ENCODE results near the gene MPDZ. TPM values are rescaled to one million over a fixed set of nuclear protein-coding genes. Genes with fewer than 3 reads are reported as not detected.

The MPDZ gene
- total and polyA plus RNA-seq, 2 of the 4 experiments (the other 2 are of a cell fraction) = 18.8 to 39.3 TPM

DNA sequence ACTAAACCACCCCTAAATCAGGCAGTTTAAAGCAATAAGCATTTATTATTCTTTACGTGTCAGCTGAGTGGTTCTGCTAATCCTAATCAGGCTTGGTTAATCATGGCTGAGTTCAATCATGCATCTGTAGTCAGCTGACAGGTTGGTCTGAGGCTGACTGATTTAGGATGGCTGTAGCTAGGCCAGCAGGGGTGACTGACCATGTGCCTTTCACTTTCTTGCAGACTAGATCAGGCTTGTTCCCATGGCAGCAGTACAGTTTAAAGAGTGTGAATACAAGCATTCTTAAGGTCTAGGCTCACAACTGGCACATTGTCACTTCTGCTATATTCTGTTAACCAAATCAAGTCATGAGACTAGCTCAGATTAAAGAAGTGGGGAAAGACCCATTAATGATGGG lies 16.1 kb upstream of the MPDZ start:
- no peak overlapping the region for H4K5ac ChIP-seq (ENCODE audit: low read depth, low read length)
- CTCF ChIA-PET = no interaction called here
- H2AK5ac ChIP-seq (ENCODE audit: low read depth, low read length) = no peak overlapping the region
- ATAC-seq (ENCODE audit: low read depth) (no peak), DNase-seq (no peak)
- no peak overlapping the region for H3K27ac ChIP-seq (ENCODE audit: insufficient read depth, low read length)
- TF ChIP-seq RFX5 (IDR thresholded peaks at IDR 0.05; ENCODE audit: low read depth, low read length) (no peak), NFE2L2 (IDR thresholded peaks at IDR 0.05; ENCODE audit: low read depth, low read length) (no peak), MAFK (IDR thresholded peaks at IDR 0.05; ENCODE audit: low read depth, low read length) (no peak), MXI1 (IDR thresholded peaks at IDR 0.05; ENCODE audit: borderline replicate concordance, low read depth, low read length) (no peak), SMC3 (IDR thresholded peaks at IDR 0.05; ENCODE audit: low read depth, low read length) (no peak), RCOR1 (IDR thresholded peaks at IDR 0.05; ENCODE audit: insufficient replicate concordance, low read length) (no peak), RAD21 (IDR thresholded peaks at IDR 0.05; ENCODE audit: low read length) (no peak), BHLHE40 (IDR thresholded peaks at IDR 0.05; ENCODE audit: low read depth, low read length) (no peak), CHD1 (IDR thresholded peaks at IDR 0.05; ENCODE audit: low read depth, low read length) (no peak), FOS (IDR thresholded peaks at IDR 0.05; ENCODE audit: low read depth, low read length) (no peak), CEBPB (IDR thresholded peaks at IDR 0.05; ENCODE audit: low read depth, low read length) (no peak), POLR2A (IDR thresholded peaks at IDR 0.05; ENCODE audit: low read depth, low read length) (no peak)
- TF ChIP-seq, protein P1, sequence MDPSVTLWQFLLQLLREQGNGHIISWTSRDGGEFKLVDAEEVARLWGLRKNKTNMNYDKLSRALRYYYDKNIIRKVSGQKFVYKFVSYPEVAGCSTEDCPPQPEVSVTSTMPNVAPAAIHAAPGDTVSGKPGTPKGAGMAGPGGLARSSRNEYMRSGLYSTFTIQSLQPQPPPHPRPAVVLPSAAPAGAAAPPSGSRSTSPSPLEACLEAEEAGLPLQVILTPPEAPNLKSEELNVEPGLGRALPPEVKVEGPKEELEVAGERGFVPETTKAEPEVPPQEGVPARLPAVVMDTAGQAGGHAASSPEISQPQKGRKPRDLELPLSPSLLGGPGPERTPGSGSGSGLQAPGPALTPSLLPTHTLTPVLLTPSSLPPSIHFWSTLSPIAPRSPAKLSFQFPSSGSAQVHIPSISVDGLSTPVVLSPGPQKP (IDR thresholded peaks at IDR 0.05; ENCODE audit: borderline replicate concordance, low read depth, low read length) = no peak
- TF ChIP-seq, protein P2, sequence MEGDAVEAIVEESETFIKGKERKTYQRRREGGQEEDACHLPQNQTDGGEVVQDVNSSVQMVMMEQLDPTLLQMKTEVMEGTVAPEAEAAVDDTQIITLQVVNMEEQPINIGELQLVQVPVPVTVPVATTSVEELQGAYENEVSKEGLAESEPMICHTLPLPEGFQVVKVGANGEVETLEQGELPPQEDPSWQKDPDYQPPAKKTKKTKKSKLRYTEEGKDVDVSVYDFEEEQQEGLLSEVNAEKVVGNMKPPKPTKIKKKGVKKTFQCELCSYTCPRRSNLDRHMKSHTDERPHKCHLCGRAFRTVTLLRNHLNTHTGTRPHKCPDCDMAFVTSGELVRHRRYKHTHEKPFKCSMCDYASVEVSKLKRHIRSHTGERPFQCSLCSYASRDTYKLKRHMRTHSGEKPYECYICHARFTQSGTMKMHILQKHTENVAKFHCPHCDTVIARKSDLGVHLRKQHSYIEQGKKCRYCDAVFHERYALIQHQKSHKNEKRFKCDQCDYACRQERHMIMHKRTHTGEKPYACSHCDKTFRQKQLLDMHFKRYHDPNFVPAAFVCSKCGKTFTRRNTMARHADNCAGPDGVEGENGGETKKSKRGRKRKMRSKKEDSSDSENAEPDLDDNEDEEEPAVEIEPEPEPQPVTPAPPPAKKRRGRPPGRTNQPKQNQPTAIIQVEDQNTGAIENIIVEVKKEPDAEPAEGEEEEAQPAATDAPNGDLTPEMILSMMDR (conservative IDR thresholded peaks at IDR 0.05; ENCODE audit: low read depth, low read length) = no peak
- no peak overlapping the region for H2BK5ac ChIP-seq (ENCODE audit: low read depth, low read length, poor library complexity, severe bottlenecking)
- H4K91ac ChIP-seq (ENCODE audit: insufficient read depth, low read depth, low read length) = no peak overlapping the region
- no peaks in the 10 kb centered on the region for H3K4me1 ChIP-seq (ENCODE audit: control insufficient read depth, insufficient read depth, low read length)
- H3K4me2 ChIP-seq (ENCODE audit: low read depth, low read length) = no peak overlapping the region
- H3K4ac ChIP-seq (ENCODE audit: low read depth, low read length) = no peak overlapping the region
- no peak overlapping the region for H4K8ac ChIP-seq (ENCODE audit: low read depth in 2 of 2, low read length in 2 of 2)
- no peaks in the 10 kb centered on the region for H4K20me1 ChIP-seq (ENCODE audit: insufficient read depth, low read length)
- no TSS peak for BruUV-seq (replicated peaks)
- intact Hi-C loops (cut with micrococcal nuclease) (loop anchor here (10.0 kb wide), 1 partner anchor 119 kb away; no protein-coding TSS in a partner anchor), dilution Hi-C loops (cut with HindIII; ENCODE audit: low sequenced_read_pairs, unreplicated experiment) (no loop called here), in situ Hi-C loops (cut with MboI; ENCODE audit: low sequenced_read_pairs) (no loop called here)
- H3K14ac ChIP-seq (replicated peaks; ENCODE audit: low read depth, low read length) = no peak overlapping the region
- H3K56ac ChIP-seq (ENCODE audit: extremely low read depth, insufficient read depth, low read length) = no peak overlapping the region
- no peak overlapping the region for H2BK120ac ChIP-seq (ENCODE audit: low read depth, low read length)
- no peak overlapping the region for H3K4me3 ChIP-seq (ENCODE audit: insufficient read depth, low read depth, low read length)
- no peak overlapping the region for H3K9ac ChIP-seq (ENCODE audit: low read depth, low read length)
- H3K9me3 ChIP-seq (ENCODE audit: control insufficient read depth, insufficient read depth, low read length) = no peaks in the 10 kb centered on the region
- H2BK15ac ChIP-seq (ENCODE audit: low read depth, low read length) = no peak overlapping the region
- H2AK9ac ChIP-seq (replicated peaks; ENCODE audit: low read depth, low read length, poor library complexity) = no peak overlapping the region
- H3K27me3 ChIP-seq (ENCODE audit: control insufficient read depth, insufficient read depth, low read length) = peaks cover 3% of the 10 kb centered on the region; the same call in 1 of the 2 replicates
- WGBS, 2 experiments (ENCODE audit: extremely low coverage in 2 of 2, insufficient read length in 1 of 2) = no CpG with 5 or more reads among the region's 1 CpG
- H3K18ac ChIP-seq (ENCODE audit: low read depth, low read length) = no peak overlapping the region
- no peak overlapping the region for H2AFZ ChIP-seq (replicated peaks; ENCODE audit: low read length, poor library complexity)
- POLR2A ChIA-PET (ENCODE audit: unreplicated experiment) = no interaction called here
- H2BK20ac ChIP-seq (ENCODE audit: low read depth, low read length) = no peak overlapping the region
- H3K23ac ChIP-seq (ENCODE audit: low read depth, low read length) = no peak overlapping the region
- no peaks in the 10 kb centered on the region for H3K9me1 ChIP-seq (ENCODE audit: insufficient read depth, low read length)
- H3K36me3 ChIP-seq (ENCODE audit: control insufficient read depth, insufficient read depth, low read length) = no peaks in the 10 kb centered on the region
- H3K79me1 ChIP-seq (ENCODE audit: low read depth in 1 of 2, low read length in 2 of 2) = no peaks in the 10 kb centered on the region
